HepG2 (cell line): ENCODE measurements around the gene EEF1E1. TPM values are rescaled to one million over a fixed set of nuclear protein-coding genes. Genes with fewer than 3 reads are reported as not detected.

ENCODE experiments used
- LRRFIP1 ChIP-seq: sonication (generic); formaldehyde crosslinking; conservative IDR thresholded peaks from 2 replicates; pipeline ENCODE4 v1.4.0; 2020; ENCODE audit warnings: missing genetic modification reagents
- NR2C2 ChIP-seq: sonication (generic); formaldehyde crosslinking; IDR thresholded peaks from 2 replicates; pipeline ENCODE4 v1.4.0; 2020; ENCODE audit warnings: missing genetic modification reagents, mild to moderate bottlenecking, moderate library complexity, borderline replicate concordance
- RERE ChIP-seq: IDR thresholded peaks from 2 replicates; pipeline ENCODE4 v1.6.1; 2016; ENCODE audit warnings: low read depth, missing genetic modification reagents, missing compliant biosample characterization
- RFX5 ChIP-seq: IDR thresholded peaks from 2 replicates; pipeline ENCODE4 v1.6.1; 2011; ENCODE audit warnings: low read depth, low read length, improper control_type of control experiment
- SNRNP70 ChIP-seq: fragments of 200-400 bp; formaldehyde crosslinking; IDR thresholded peaks from 2 replicates; pipeline ENCODE4 v1.6.1; 2017; ENCODE audit warnings: mild to moderate bottlenecking, low read depth, low read length, moderate library complexity
- STAT5B ChIP-seq: sonication (generic); formaldehyde crosslinking; IDR thresholded peaks from 2 replicates; pipeline ENCODE4 v1.4.0; 2020; ENCODE audit warnings: missing genetic modification reagents
- ZBTB1 ChIP-seq: sonication (generic); formaldehyde crosslinking; IDR thresholded peaks from 2 replicates; pipeline ENCODE4 v1.4.0; 2020; ENCODE audit warnings: missing genetic modification reagents, borderline replicate concordance
- ZC3H4 ChIP-seq: sonication (generic); formaldehyde crosslinking; IDR thresholded peaks from 2 replicates; pipeline ENCODE4 v1.4.0; 2020; ENCODE audit warnings: missing genetic modification reagents, borderline replicate concordance
- ZMAT3 ChIP-seq: sonication (generic); formaldehyde crosslinking; conservative IDR thresholded peaks from 2 replicates; pipeline ENCODE4 v1.7.0; 2021; ENCODE audit warnings: missing genetic modification reagents
- ZNF101 ChIP-seq: sonication (generic); formaldehyde crosslinking; IDR thresholded peaks from 2 replicates; pipeline ENCODE4 v1.4.0; 2020; ENCODE audit warnings: mild to moderate bottlenecking, low read depth, missing genetic modification reagents, borderline replicate concordance
- ZNF17 ChIP-seq: sonication (generic); formaldehyde crosslinking; IDR thresholded peaks from 2 replicates; pipeline ENCODE4 v1.5.0; 2020; ENCODE audit warnings: mild to moderate bottlenecking, missing genetic modification reagents
- ZNF337 ChIP-seq: sonication (generic); formaldehyde crosslinking; IDR thresholded peaks from 2 replicates; pipeline ENCODE4 v1.5.1; 2020; ENCODE audit warnings: missing genetic modification reagents, low read depth, mild to moderate bottlenecking, borderline replicate concordance
- ZNF558 ChIP-seq: sonication (generic); formaldehyde crosslinking; IDR thresholded peaks from 2 replicates; pipeline ENCODE4 v1.9.0; 2022; ENCODE audit warnings: mild to moderate bottlenecking, missing genetic modification reagents, borderline replicate concordance
- ZNF562 ChIP-seq: sonication (generic); formaldehyde crosslinking; IDR thresholded peaks from 2 replicates; pipeline ENCODE4 v1.8.0; 2022; ENCODE audit warnings: missing genetic modification reagents, borderline replicate concordance
- ZNF7 ChIP-seq: IDR thresholded peaks from 2 replicates; pipeline ENCODE4 v1.6.1; 2016; ENCODE audit warnings: missing biosample characterization, missing genetic modification reagents
- polyA plus RNA-seq, 8 experiments: library from polyadenylated mRNA; depleted of rRNA in 3 of 8; stranded (reverse) in 7 of 8; unstranded in 1 of 8; fragments of >200 nt; fragmentation: Illumina TruSeq in 4 of 8; extraction: Trizol in 4 of 8; gene quantifications; 2 replicates each; pipeline versions ENCODE4 v1.2.1 to v1.2.3, GENCODE V29; 2011 to 2016; ENCODE audit warnings: low read depth in 4 of 8, missing spikeins in 1 of 8, mixed read lengths in 1 of 8; ENCODE audit not compliant: insufficient read depth in 1 of 8
- total RNA-seq, 5 experiments: library from RNA; depleted of rRNA; stranded (reverse); fragments of >200 nt; fragmentation: Illumina TruSeq; extraction: Trizol; gene quantifications; 2 replicates each; pipeline ENCODE4 v1.2.3, GENCODE V29; 2016; ENCODE audit warnings: low read depth in 1 of 5
- TF ChIP-seq, protein P1 (sequence below): IDR thresholded peaks from 2 replicates; pipeline ENCODE4 v1.6.1; 2016; ENCODE audit warnings: control low read depth

Gene EEF1E1
- total and polyA plus RNA-seq, 2 of the 13 experiments (the other 11 are each of a cell fraction or from before 2014, with no cell fraction given): 128 to 188 TPM

DNA sequence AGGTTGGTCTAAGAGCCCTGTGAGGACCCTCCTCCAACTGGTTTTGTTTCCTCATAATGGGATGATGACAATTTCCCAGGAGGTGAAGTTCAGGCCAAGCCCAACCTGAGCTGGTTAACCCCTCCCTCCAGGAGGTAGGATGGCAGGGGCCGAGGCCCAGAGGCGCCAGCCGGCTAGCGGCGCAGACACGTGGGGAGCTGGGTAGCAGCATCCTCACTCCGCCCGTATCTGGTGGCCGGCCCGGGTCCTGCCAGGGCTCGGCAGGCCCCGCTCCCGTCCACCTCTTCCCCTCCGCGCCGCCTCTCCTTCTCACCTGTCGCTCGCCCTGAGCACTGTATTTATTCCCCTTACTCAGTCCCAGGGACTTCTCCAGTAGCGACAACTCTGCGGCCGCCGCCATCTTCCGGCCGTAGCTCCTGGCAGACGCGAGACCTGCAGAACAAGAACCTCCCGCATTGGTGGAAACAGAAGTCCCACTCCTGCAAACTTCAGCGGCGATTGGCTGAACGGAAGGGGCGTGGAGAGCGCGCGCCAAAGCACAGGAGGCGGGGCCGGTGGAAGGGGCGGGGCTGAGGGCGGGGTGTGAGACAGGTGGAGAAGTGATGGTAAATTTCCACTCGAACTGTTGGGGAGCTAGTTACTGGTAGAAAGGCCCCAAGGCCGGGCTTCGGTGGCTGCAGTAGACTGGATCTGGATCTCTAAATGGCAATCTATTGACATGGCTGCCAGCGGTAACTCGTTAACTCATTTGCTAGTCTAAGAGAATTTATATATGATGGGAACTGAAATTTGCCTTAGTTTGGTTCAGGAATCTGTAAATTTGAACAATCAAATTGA lies at the start of gene EEF1E1 (continued):
- TF ChIP-seq ZNF101 (CRISPR knock-in tag) (no peak), NR2C2 (CRISPR knock-in tag) (no peak), ZNF558 (peak; percentile 76; the same call in 1 of the 2 replicates), ZNF562 (CRISPR knock-in tag) (no peak), ZBTB1 (0 out of 2 replicates have a peak, but pooled peaks have one; percentile 30), ZMAT3 (no peak), STAT5B (CRISPR knock-in tag) (no peak), LRRFIP1 (no peak), SNRNP70 (no peak), RERE (CRISPR knock-in tag) (0 out of 2 replicates have a peak, but pooled peaks have one; percentile 30), ZNF17 (CRISPR knock-in tag) (no peak), ZNF337 (CRISPR knock-in tag) (no peak), ZC3H4 (no peak), RFX5 (peak; percentile 50; the same call in 1 of the 2 replicates), ZNF7 (CRISPR knock-in tag) (no peak)
- TF ChIP-seq, protein P1, sequence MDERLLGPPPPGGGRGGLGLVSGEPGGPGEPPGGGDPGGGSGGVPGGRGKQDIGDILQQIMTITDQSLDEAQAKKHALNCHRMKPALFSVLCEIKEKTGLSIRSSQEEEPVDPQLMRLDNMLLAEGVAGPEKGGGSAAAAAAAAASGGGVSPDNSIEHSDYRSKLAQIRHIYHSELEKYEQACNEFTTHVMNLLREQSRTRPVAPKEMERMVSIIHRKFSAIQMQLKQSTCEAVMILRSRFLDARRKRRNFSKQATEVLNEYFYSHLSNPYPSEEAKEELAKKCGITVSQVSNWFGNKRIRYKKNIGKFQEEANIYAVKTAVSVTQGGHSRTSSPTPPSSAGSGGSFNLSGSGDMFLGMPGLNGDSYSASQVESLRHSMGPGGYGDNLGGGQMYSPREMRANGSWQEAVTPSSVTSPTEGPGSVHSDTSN (CRISPR knock-in tag): no peak
